Ishikawa (cell line): ENCODE data around the gene GMPR.

Experiments used
- CEBPB ChIP-seq: IDR thresholded peaks from 2 replicates; pipeline ENCODE4 v1.6.1; 2012
- CREB1 ChIP-seq: IDR thresholded peaks from 2 replicates; pipeline ENCODE4 v1.6.1; 2012; ENCODE audit warnings: low read depth
- EGR1 ChIP-seq: IDR thresholded peaks from 2 replicates; pipeline ENCODE4 v1.6.1; 2012
- EP300 ChIP-seq: IDR thresholded peaks from 2 replicates; pipeline ENCODE4 v1.6.1; 2012; ENCODE audit warnings: borderline replicate concordance
- FOXM1 ChIP-seq: IDR thresholded peaks from 2 replicates; pipeline ENCODE4 v1.6.1; 2012; ENCODE audit warnings: low read depth, borderline replicate concordance
- NFIC ChIP-seq: IDR thresholded peaks from 2 replicates; pipeline ENCODE4 v1.6.1; 2012
- RAD21 ChIP-seq: IDR thresholded peaks from 2 replicates; pipeline ENCODE4 v1.6.1; 2012; ENCODE audit warnings: low read depth
- REST ChIP-seq: IDR thresholded peaks from 2 replicates; pipeline ENCODE4 v1.6.1; 2012; ENCODE audit warnings: low read depth, mild to moderate bottlenecking
- TAF1 ChIP-seq: IDR thresholded peaks from 2 replicates; pipeline ENCODE4 v1.6.1; 2012; ENCODE audit warnings: low read depth, mild to moderate bottlenecking
- TCF12 ChIP-seq: IDR thresholded peaks from 2 replicates; pipeline ENCODE4 v1.6.1; 2012; ENCODE audit warnings: low read depth
- TEAD4 ChIP-seq: IDR thresholded peaks from 2 replicates; pipeline ENCODE4 v1.6.1; 2012
- USF1 ChIP-seq: IDR thresholded peaks from 2 replicates; pipeline ENCODE4 v1.6.1; 2012
- YY1 ChIP-seq: IDR thresholded peaks from 2 replicates; pipeline ENCODE4 v1.6.1; 2012; ENCODE audit warnings: low read depth
- ZBTB7A ChIP-seq: IDR thresholded peaks from 2 replicates; pipeline ENCODE4 v1.6.1; 2012; ENCODE audit warnings: low read depth
- TF ChIP-seq, protein P1 (sequence below): IDR thresholded peaks from 2 replicates; pipeline ENCODE4 v1.6.1; 2012

Gene GMPR

DNA sequence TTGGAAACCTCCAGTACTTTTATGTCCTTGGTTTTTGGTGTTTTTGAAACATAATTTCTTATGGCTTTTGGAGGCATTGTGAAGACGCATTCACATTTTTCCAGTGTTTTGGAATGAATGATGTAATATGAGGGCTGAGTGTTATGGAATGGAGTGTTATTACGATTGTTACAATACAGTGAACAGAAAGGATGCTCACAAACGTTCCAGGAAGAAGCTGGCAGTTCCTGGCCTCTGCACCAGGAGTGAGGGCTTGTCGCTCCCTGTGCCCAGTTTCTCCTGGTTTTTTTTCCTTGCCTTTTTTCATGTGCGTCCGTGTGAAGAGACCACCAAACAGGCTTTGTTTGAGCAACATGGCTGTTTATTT is 20.3 kb downstream of the GMPR start:
- TF ChIP-seq EP300 (no peak), USF1 (no peak), FOXM1 (no peak)

DNA sequence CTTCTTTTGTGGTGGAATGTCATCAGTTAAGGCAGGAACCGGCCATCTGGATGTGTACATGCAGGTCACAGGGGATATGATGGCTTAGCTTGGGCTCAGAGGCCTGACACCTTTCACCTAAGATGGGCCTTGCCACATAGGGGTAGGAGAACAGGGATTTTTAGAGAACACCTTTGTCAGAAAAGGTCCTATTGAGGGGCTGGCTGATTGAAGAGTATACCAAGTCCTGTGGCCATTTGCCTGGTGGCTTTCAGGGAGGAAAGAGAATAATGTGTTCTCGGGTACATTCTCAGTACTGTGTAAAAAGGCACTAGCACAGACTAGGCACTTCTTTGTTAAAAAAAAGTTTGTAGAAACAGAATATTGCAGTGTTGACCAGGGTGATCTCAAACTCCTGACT is 26.4 kb downstream of the GMPR start:
- TF ChIP-seq TCF12 (no peak), EGR1 (no peak), CREB1 (no peak), USF1 (no peak), ZBTB7A (no peak), NFIC (no peak), CEBPB (no peak), TEAD4 (no peak), EP300 (no peak), TAF1 (no peak), RAD21 (no peak), FOXM1 (no peak), YY1 (no peak), REST (no peak)
- TF ChIP-seq, protein P1, sequence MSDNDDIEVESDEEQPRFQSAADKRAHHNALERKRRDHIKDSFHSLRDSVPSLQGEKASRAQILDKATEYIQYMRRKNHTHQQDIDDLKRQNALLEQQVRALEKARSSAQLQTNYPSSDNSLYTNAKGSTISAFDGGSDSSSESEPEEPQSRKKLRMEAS: no peak

DNA sequence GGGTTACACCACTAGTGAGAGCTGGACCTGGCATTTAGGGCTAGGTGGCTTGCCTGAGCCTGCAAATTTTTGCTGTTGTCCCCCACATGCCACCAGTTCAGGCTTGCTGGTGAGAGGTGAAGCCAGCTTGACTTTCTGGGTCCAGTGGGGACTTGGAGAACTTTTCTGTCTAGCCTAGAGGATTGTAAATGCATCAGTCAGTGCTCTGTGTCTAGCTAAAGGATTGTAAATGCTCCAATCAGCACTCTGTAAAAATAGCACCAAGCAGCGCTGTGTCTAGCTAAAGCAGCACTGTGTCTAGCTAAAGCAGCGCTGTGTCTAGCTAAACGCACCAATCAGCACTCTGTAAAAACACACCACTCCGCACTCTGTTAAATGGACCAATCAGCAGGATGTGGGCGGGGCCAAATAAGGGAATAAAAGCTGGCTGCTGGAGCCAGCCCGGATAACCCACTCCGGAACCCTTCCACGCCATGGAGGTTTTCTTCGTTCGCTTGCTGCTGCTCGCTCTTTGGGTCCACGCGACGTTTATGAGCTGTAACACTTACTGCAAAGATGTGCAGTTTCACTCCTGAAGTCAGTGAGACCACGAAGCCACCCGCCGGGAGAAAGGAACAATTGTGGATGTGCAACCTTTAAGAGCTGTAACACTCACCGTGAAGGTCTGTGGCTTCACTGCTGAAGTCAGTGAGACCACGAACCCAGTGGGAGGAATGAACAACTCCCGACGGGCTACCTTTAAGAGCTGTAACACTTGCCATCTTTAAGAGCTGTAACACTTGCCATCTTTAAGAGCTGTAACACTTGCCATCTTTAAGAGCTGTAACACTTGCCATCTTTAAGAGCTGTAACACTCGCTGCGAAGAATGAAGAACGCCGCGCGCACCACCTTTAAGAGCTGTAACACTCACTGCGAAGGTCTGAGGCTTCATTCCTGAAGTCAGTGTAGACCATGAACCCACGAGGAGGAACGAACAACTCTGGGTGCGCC is 27.3 kb downstream of the GMPR start:
- TF ChIP-seq FOXM1 (no peak), REST (no peak), TEAD4 (no peak), RAD21 (no peak), YY1 (no peak), EP300 (no peak), NFIC (no peak), EGR1 (no peak), CEBPB (no peak)
- TF ChIP-seq, protein P1: no peak

DNA sequence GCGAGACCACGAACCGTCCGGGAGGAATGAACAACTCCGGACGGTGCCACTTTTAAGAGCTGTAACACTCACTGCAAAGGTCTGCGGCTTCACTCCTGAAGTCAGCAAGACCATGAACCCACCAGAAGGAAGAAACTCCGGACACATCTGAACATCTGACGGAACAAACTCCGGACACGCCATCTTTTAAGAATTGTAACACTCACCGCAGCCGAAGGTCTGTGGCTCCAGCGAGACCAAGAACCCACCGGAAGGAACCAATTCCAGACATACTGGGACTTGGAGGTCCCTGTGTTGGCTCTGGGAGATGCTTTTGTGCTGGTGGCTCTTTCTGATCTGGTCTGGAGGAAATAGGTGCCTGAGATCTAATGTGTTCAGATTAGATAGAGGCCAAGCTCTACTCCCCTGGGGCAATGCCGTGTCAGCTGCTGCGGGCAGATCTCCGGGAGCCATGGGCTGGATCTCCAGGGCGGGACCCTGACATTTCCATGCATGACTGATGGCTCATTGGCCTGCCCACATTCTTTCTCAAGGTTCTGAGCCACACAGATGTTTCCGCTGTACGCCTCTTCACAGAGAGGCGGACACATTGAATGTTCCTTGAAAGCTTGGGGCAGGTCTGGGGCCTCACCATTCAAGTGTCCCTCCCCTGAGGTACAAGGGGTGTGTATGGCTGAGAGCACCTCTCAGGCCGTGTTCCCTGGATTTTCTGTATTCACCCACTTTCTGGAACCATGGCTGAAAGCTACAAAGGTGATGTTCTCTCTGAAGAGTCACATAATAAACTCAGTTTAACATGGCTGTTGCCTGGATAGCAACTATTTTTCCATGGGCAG is 29.3 kb downstream of the GMPR start:
- TF ChIP-seq REST (no peak), CREB1 (no peak), EP300 (no peak), USF1 (no peak), YY1 (no peak), TCF12 (no peak), CEBPB (no peak), ZBTB7A (no peak), EGR1 (no peak), RAD21 (no peak), FOXM1 (no peak), NFIC (no peak), TEAD4 (no peak), TAF1 (no peak)
- TF ChIP-seq, protein P1: no peak
